CD4-positive, alpha-beta T cell (primary cell): ENCODE results near the gene FKRP. TPM values are rescaled to one million over a fixed set of nuclear protein-coding genes. Genes with fewer than 3 reads are reported as not detected.

ENCODE experiments used
- ATAC-seq: fragments of 200-7000 bp; cut with Tn5 transposase; one replicate; pipeline ENCODE4 v1.10.0; 2022; ENCODE audit warnings: mild to moderate bottlenecking; ENCODE audit not compliant: poor library complexity
- CTCF ChIA-PET: fragments of 350-600 bp; sonication (Branson Sonifier 250); formaldehyde crosslinking; loops from one replicate; lab custom pipeline; 2021; ENCODE audit warnings: antibody characterized with exemption, inconsistent platforms; lab: Charles Lee
- POLR2A ChIA-PET: fragments of 350-600 bp; sonication (Branson Sonifier 250); formaldehyde crosslinking; loops from one replicate; lab custom pipeline; 2021; ENCODE audit warnings: antibody characterized with exemption, inconsistent platforms; lab: Charles Lee
- DNase-seq, 14 experiments: peaks; one replicate each; pipeline ENCODE4 v3.0.0-alpha.2; 2013 to 2020; ENCODE audit warnings: mixed read lengths in 2 of 14
- H3K27ac ChIP-seq, 2 donors: one replicate each; pipeline versions ENCODE4 v1.5.1 to v1.7.0; 2013; ENCODE audit warnings: low read length in 2 of 2, low read depth in 1 of 2, mild to moderate bottlenecking in 1 of 2
- H3K27me3 ChIP-seq, 2 experiments: 1 replicate in 1 of 2; 2 replicates in 1 of 2; pipeline versions ENCODE4 v1.6.1 to v1.7.0; 2013; ENCODE audit warnings: low read length in 2 of 2, control low read depth in 1 of 2, mild to moderate bottlenecking in 1 of 2, moderate library complexity in 1 of 2; ENCODE audit not compliant: insufficient read depth in 2 of 2, control insufficient read depth in 1 of 2
- H3K36me3 ChIP-seq: one replicate; pipeline ENCODE4 v1.6.1; 2013; ENCODE audit warnings: low read length, control low read depth; ENCODE audit not compliant: insufficient read depth
- H3K4me1 ChIP-seq: one replicate; pipeline ENCODE4 v1.6.1; 2013; ENCODE audit warnings: low read length, control low read depth; ENCODE audit not compliant: insufficient read depth
- H3K4me3 ChIP-seq: one replicate; pipeline ENCODE4 v1.5.1; 2013; ENCODE audit warnings: mild to moderate bottlenecking, low read length, moderate library complexity
- H3K9me3 ChIP-seq, 2 experiments: 1 replicate in 1 of 2; 2 replicates in 1 of 2; pipeline versions ENCODE4 v1.6.1 to v1.7.0; 2013; ENCODE audit warnings: low read length in 2 of 2, mild to moderate bottlenecking in 2 of 2, control low read depth in 1 of 2, moderate library complexity in 1 of 2; ENCODE audit not compliant: control insufficient read depth in 1 of 2, insufficient read depth in 1 of 2
- H3K27ac Mint-ChIP-seq: one replicate; pipeline ENCODE4 v1.8.0; 2020; ENCODE audit warnings: mixed read lengths
- H3K27me3 Mint-ChIP-seq: one replicate; pipeline ENCODE4 v1.8.0; 2021; ENCODE audit warnings: mixed read lengths
- H3K36me3 Mint-ChIP-seq: one replicate; pipeline ENCODE4 v1.8.0; 2021; ENCODE audit warnings: low read depth, mixed read lengths
- H3K4me1 Mint-ChIP-seq: one replicate; pipeline ENCODE4 v1.8.0; 2021; ENCODE audit warnings: low read depth, mixed read lengths
- H3K4me3 Mint-ChIP-seq: one replicate; pipeline ENCODE4 v1.8.0; 2020; ENCODE audit warnings: mild to moderate bottlenecking, mixed read lengths
- H3K9me3 Mint-ChIP-seq: one replicate; pipeline ENCODE4 v1.8.0; 2020; ENCODE audit warnings: mixed read lengths
- CTCF ChIP-seq: fragments of 200-600 bp; IDR thresholded peaks from one replicate; pipeline ENCODE4 v1.8.0; 2022; ENCODE audit warnings: antibody characterized with exemption, mild to moderate bottlenecking
- intact Hi-C, 2 experiments: fragments of 100-400 bp; cut with DNase I in 1 of 2; cut with micrococcal nuclease in 1 of 2; formaldehyde crosslinking; loops; one replicate each; pipeline versions ENCODE4 v1.15.1 to v1.9.0; 2023 to 2025; cut with DNase I, micrococcal nuclease
- total RNA-seq, 174 experiments: library from RNA in 2 of 174; stranded (reverse) in 2 of 174; gene quantifications; one replicate each; pipeline ENCODE4 v1.2.3 and lab custom pipeline; 2021 to 2026

The FKRP gene
- total RNA-seq, 2 experiments from 2014 or later, result 19.0 to 20.2 TPM

- Mint-ChIP-seq H3K36me3 (peaks cover 73% of the 10 kb centered on the region), H3K4me3 (no peak overlapping the region), H3K4me1 (peaks cover 8% of the 10 kb centered on the region), H3K27ac (no peak overlapping the region), H3K9me3 (no peaks in the 10 kb centered on the region), H3K27me3 (no peaks in the 10 kb centered on the region)
- H3K27ac ChIP-seq, result no peak overlapping the region
- CTCF ChIA-PET, result interaction anchor here (0.6 kb wide), 1 partner anchor 110 kb away, joined by 3 read pairs; no protein-coding TSS in a partner anchor
- H3K36me3 ChIP-seq, result peaks cover 86% of the 10 kb centered on the region
- intact Hi-C loops, result no loop called here
- POLR2A ChIA-PET, result interaction anchor here (1.4 to 1.8 kb wide), 2 partner anchors 17 to 27 kb away, joined by 3 to 5 read pairs; no protein-coding TSS in a partner anchor
- H3K9me3 ChIP-seq, result no peaks in the 10 kb centered on the region
- DNase-seq (peak in 2 of 14 experiments; percentile 64 to 72), ATAC-seq (no peak)
- TF ChIP-seq CTCF, result no peak
- H3K27me3 ChIP-seq, result no peaks in the 10 kb centered on the region
- peaks cover 11% of the 10 kb centered on the region for H3K4me1 ChIP-seq
- no peak overlapping the region for H3K4me3 ChIP-seq
Observed at GRCh38 chr19:46731007-46731501, 14.8 kb upstream of the FKRP start.

DNA sequence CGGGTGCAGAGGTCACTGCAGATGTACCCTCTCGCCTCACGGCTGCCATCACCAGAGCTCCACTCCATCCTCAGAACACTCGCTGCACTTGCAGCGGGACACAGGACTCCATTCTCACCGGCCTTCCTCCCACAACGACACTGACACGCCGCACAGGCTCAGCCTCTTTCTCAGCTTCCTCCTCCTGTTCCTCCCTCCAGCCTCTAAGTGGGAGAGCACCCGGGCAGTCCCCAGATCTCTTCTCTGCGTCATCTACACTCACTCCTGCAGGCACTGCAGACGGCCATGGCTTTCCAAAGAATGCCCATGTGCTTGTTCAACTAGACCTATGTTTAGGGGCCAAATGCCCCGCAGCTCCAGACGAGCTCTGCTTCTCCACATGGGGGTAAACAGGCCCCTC lies 14.3 kb upstream of the FKRP start:
- Mint-ChIP-seq H3K4me1 (peaks cover 8% of the 10 kb centered on the region), H3K4me3 (no peak overlapping the region), H3K36me3 (peaks cover 71% of the 10 kb centered on the region), H3K27me3 (no peaks in the 10 kb centered on the region), H3K27ac (peak overlapping the region; percentile 12), H3K9me3 (no peaks in the 10 kb centered on the region)
- intact Hi-C loops, result no loop called here
- ChIA-PET POLR2A (interaction anchor here (1.4 to 1.8 kb wide), 2 partner anchors 17 to 27 kb away, joined by 3 to 5 read pairs; no protein-coding TSS in a partner anchor), CTCF (interaction anchor here (0.6 kb wide), 1 partner anchor 109 kb away, joined by 3 read pairs; no protein-coding TSS in a partner anchor)
- H3K27me3 ChIP-seq, result no peaks in the 10 kb centered on the region
- H3K4me1 ChIP-seq, result peaks cover 11% of the 10 kb centered on the region
- no peak for TF ChIP-seq CTCF
- H3K9me3 ChIP-seq, result no peaks in the 10 kb centered on the region
- no peak overlapping the region for H3K4me3 ChIP-seq
- ATAC-seq, result no peak
- H3K27ac ChIP-seq, result no peak overlapping the region
- peaks cover 86% of the 10 kb centered on the region for H3K36me3 ChIP-seq
- DNase-seq, result peak in 2 of 14 experiments; percentile 56 to 64

DNA sequence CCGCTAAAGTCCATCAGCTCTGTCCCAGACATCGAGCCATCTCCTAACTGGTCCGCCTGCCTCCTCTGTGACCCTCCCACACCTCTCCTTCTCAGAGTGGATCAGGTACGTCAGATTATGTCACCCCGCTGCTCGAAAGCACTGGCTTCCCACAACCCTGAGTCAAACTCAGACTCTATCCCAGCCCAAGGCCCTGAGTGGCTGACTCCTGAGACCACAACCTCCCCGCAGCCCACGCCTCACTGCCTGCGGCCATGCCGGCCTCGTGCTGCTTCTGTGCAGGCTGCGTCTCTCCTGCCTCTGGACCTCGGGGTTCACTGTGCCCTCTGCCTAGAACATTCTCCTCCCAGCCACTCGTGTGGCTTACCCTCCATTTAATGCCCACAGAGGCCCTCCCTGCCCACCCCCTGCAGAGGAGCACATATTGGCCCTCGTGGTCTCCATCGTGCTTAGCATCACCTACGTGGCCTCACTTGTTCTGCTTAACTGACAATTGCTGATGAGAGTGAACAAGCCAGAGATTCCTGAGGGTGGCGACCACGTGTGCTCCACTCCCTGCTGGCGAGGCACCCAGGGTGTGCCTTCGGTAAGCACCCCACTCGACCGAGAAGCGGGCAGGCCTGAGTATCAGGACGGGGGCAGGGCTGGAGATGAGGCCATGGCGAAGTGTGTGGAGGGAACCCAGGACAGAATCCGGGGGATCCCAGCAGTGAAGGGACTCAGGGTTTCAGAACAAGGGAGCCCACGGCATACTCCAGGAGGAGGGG lies 13.5 kb upstream of the FKRP start:
- peaks cover 86% of the 10 kb centered on the region for H3K36me3 ChIP-seq
- ATAC-seq, result no peak
- CTCF ChIA-PET, result no interaction called here
- H3K9me3 ChIP-seq, result no peaks in the 10 kb centered on the region
- TF ChIP-seq CTCF, result no peak
- intact Hi-C loops, result no loop called here
- DNase-seq, result no peak
- peaks cover 11% of the 10 kb centered on the region for H3K4me1 ChIP-seq
- H3K27me3 ChIP-seq, result no peaks in the 10 kb centered on the region
- H3K9me3 Mint-ChIP-seq, result no peaks in the 10 kb centered on the region
- H3K27ac Mint-ChIP-seq, result no peak overlapping the region
- no peak overlapping the region for H3K4me3 Mint-ChIP-seq
- H3K27me3 Mint-ChIP-seq, result no peaks in the 10 kb centered on the region
- peaks cover 8% of the 10 kb centered on the region for H3K4me1 Mint-ChIP-seq
- peaks cover 73% of the 10 kb centered on the region for H3K36me3 Mint-ChIP-seq
- POLR2A ChIA-PET, result interaction anchor here (1.4 kb wide), 1 partner anchor 28 kb away, joined by 3 read pairs; no protein-coding TSS in a partner anchor
- H3K27ac ChIP-seq, result no peak overlapping the region
- H3K4me3 ChIP-seq, result no peak overlapping the region
